NCI-H345 treated with DMSO at 0.1 percent for 48 hours (cell line): ENCODE results near the gene MELK.
"Not testable (repeated sequence)": the region's sequence is repeated elsewhere in the genome, so short reads cannot be mapped to it uniquely, and the experiment has no call there.

ENCODE experiments used
- DNase-seq: peaks from one replicate; lab custom pipeline; 2025; ENCODE audit not compliant: unreplicated experiment; lab: John Stamatoyannopoulos, UW

The MELK gene

GRCh38 chr9:36572515-36573418 is at the start of gene MELK:
TSS of gene MELK (plus strand) at chr9:36572895. CDS start at chr9:36581682, 8,787 bp downstream.
- DNase-seq = peak; percentile 60

GRCh38 chr9:36530224-36530623 is 42.5 kb upstream of the MELK start:
- peak; percentile 27 for DNase-seq

- no peak for DNase-seq
These were observed 40.3 kb upstream of the MELK start for GRCh38 chr9:36532353-36532752.

- not testable (repeated sequence) for DNase-seq
These were observed 39.0 kb upstream of the MELK start for GRCh38 chr9:36533726-36534125.

GRCh38 chr9:36535107-36535506 is 37.6 kb upstream of the MELK start:
- no peak for DNase-seq

GRCh38 chr9:36537861-36538260 is 34.8 kb upstream of the MELK start:
- no peak for DNase-seq

GRCh38 chr9:36542355-36542754 is 30.3 kb upstream of the MELK start:
- no peak for DNase-seq

- DNase-seq = no peak
These were observed 28.8 kb upstream of the MELK start for GRCh38 chr9:36543916-36544315.

GRCh38 chr9:36547598-36547997 is 25.1 kb upstream of the MELK start:
- no peak for DNase-seq

- DNase-seq = no peak
These were observed 24.2 kb upstream of the MELK start for GRCh38 chr9:36548454-36548853.

GRCh38 chr9:36550135-36550534 is 22.6 kb upstream of the MELK start:
- no peak for DNase-seq

- not testable (repeated sequence) for DNase-seq
These were observed 22.0 kb upstream of the MELK start for GRCh38 chr9:36550631-36551098.

- no peak for DNase-seq
These were observed 21.6 kb upstream of the MELK start for GRCh38 chr9:36551129-36551528.

GRCh38 chr9:36551910-36552309 is 20.8 kb upstream of the MELK start:
- no peak for DNase-seq

- DNase-seq = no peak
These were observed 13.5 kb upstream of the MELK start for GRCh38 chr9:36559036-36559695.

- DNase-seq = no peak
These were observed 11.9 kb upstream of the MELK start for GRCh38 chr9:36560771-36561170.

- DNase-seq = not testable (repeated sequence)
These were observed 9.9 kb upstream of the MELK start for GRCh38 chr9:36562801-36563200.

- DNase-seq = no peak
These were observed 5.9 kb upstream of the MELK start for GRCh38 chr9:36566813-36567221.

- not testable (repeated sequence) for DNase-seq
These were observed 4.0 kb upstream of the MELK start for GRCh38 chr9:36568681-36569080.

- DNase-seq = no peak
These were observed 1.4 kb upstream of the MELK start for GRCh38 chr9:36571333-36571732.

- not testable (repeated sequence) for DNase-seq
These were observed 1.4 kb downstream of the MELK start for GRCh38 chr9:36574045-36574444.

GRCh38 chr9:36575411-36575882 is 2.8 kb downstream of the MELK start:
- DNase-seq = no peak
